Measurements from ENCODE around the gene ADARB2. TPM values are rescaled to one million over a fixed set of nuclear protein-coding genes. Genes with fewer than 3 reads are reported as not detected.

The ADARB2 gene
- total and polyA plus RNA-seq, 4 donors, result 0.22 to 1.3 (median 0.55) TPM

DNA sequence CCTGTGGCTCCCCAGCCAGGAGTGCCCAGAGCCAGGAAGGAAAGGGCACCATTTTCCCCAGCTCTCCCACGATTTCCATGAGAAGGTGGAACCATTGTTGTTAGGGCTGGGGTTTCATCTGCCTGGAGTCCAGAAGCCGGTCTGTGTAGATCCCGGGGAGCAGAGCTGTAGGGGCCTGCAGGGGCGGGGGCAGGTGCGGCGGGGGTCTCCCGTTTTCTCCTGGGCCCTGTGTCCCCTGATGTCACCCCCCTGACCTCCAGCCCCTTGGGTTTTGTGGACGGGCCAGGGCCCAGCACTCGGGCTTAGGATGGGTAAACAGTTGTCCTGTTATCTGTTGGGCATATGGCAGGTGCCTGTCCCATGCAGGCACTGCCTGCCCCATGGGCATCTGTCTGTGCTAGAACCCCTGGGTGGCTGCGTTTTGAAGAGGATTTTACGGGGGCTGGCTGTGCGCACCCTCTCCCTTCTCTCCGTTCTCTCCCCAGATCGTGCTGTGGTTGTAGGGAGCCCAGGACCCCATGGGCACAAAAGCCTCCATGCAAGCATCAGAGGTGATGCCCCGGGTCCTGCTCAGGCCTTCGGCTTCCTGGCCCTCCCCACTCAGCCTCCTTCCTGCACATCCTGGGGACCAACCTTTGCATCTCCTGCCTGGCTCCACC is 522.3 kb downstream of the ADARB2 start:
- Histone ChIP-seq H3K36me3 (ENCODE audit: control insufficient read depth in 4 of 4, insufficient read depth in 4 of 4, low read length in 4 of 4) (no peaks in the 10 kb centered on the region), H3K9me3 (ENCODE audit: control insufficient read depth in 4 of 4, insufficient read depth in 3 of 4, low read length in 3 of 4) (peaks cover 0 to 11% (median under 1%) of the 10 kb centered on the region in 4 donors), H3K27ac (ENCODE audit: low read depth in 1 of 2, low read length in 1 of 2) (no peak overlapping the region), H3K4me3 (no peak overlapping the region), H3K9ac (ENCODE audit: insufficient read depth in 1 of 2, low read length in 2 of 2) (no peak overlapping the region), H3K4me1 (ENCODE audit: control insufficient read depth in 5 of 5, insufficient read depth in 5 of 5, low read length in 5 of 5) (no peaks in the 10 kb centered on the region), H3K27me3 (ENCODE audit: control insufficient read depth in 3 of 3, insufficient read depth in 3 of 3, low read length in 2 of 3) (peaks cover 0 to 3% (median 0%) of the 10 kb centered on the region in 3 donors)
- TF ChIP-seq, protein P1, sequence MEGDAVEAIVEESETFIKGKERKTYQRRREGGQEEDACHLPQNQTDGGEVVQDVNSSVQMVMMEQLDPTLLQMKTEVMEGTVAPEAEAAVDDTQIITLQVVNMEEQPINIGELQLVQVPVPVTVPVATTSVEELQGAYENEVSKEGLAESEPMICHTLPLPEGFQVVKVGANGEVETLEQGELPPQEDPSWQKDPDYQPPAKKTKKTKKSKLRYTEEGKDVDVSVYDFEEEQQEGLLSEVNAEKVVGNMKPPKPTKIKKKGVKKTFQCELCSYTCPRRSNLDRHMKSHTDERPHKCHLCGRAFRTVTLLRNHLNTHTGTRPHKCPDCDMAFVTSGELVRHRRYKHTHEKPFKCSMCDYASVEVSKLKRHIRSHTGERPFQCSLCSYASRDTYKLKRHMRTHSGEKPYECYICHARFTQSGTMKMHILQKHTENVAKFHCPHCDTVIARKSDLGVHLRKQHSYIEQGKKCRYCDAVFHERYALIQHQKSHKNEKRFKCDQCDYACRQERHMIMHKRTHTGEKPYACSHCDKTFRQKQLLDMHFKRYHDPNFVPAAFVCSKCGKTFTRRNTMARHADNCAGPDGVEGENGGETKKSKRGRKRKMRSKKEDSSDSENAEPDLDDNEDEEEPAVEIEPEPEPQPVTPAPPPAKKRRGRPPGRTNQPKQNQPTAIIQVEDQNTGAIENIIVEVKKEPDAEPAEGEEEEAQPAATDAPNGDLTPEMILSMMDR (IDR thresholded peaks at IDR 0.05; ENCODE audit: control extremely low read depth, extremely low read depth), result no peak
- DNase-seq (no peak), ATAC-seq (ENCODE audit: insufficient read depth, low FRiP score) (no peak)
- WGBS, 2 donors, result 87 to 91% methylated on average over 14 to 16 of the region's 16 CpGs

DNA sequence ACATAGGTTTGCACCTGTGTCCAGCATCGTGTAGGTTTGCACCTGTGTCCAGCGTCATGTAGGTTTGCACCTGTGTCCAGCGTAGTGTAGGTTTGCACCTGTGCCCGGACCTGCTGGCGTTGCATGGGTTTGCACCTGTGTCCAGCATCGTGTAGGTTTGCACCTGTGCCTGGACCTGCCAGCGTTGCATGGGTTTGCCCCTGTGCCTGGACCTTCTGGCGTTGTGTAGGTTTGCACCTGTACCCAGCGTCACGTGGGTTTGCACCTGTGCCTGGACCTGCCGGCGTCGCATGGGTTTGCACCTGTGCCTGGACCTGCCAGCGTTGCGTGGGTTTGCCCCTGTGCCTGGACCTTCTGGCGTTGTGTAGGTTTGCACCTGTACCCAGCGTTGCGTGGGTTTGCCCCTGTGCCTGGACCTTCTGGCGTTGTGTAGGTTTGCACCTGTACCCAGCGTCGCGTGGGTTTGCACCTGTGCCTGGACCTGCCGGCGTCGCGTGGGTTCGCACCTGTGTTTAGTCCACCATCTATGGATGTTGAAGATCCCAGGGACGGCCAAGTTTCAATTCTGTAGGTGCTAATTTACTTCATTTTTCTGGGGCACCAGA is 523.2 kb downstream of the ADARB2 start:
- H3K9ac ChIP-seq (ENCODE audit: insufficient read depth in 1 of 2, low read length in 2 of 2), result no peak overlapping the region
- WGBS, 2 donors, result 93 to 95% methylated on average over 28 of the region's 28 CpGs
- H3K27me3 ChIP-seq (ENCODE audit: control insufficient read depth in 3 of 3, insufficient read depth in 3 of 3, low read length in 2 of 3), result peaks cover 0 to 3% (median 0%) of the 10 kb centered on the region in 3 donors
- no peak overlapping the region for H3K4me3 ChIP-seq
- TF ChIP-seq, protein P1 (IDR thresholded peaks at IDR 0.05; ENCODE audit: control extremely low read depth, extremely low read depth), result no peak
- H3K27ac ChIP-seq (ENCODE audit: low read depth in 1 of 2, low read length in 1 of 2), result no peak overlapping the region
- DNase-seq (no peak), ATAC-seq (ENCODE audit: insufficient read depth, low FRiP score) (no peak)
- peaks cover 0 to 9% (median 0%) of the 10 kb centered on the region in 4 donors for H3K9me3 ChIP-seq (ENCODE audit: control insufficient read depth in 4 of 4, insufficient read depth in 3 of 4, low read length in 3 of 4)
- H3K36me3 ChIP-seq (ENCODE audit: control insufficient read depth in 4 of 4, insufficient read depth in 4 of 4, low read length in 4 of 4), result no peaks in the 10 kb centered on the region
- no peaks in the 10 kb centered on the region for H3K4me1 ChIP-seq (ENCODE audit: control insufficient read depth in 5 of 5, insufficient read depth in 5 of 5, low read length in 5 of 5)

DNA sequence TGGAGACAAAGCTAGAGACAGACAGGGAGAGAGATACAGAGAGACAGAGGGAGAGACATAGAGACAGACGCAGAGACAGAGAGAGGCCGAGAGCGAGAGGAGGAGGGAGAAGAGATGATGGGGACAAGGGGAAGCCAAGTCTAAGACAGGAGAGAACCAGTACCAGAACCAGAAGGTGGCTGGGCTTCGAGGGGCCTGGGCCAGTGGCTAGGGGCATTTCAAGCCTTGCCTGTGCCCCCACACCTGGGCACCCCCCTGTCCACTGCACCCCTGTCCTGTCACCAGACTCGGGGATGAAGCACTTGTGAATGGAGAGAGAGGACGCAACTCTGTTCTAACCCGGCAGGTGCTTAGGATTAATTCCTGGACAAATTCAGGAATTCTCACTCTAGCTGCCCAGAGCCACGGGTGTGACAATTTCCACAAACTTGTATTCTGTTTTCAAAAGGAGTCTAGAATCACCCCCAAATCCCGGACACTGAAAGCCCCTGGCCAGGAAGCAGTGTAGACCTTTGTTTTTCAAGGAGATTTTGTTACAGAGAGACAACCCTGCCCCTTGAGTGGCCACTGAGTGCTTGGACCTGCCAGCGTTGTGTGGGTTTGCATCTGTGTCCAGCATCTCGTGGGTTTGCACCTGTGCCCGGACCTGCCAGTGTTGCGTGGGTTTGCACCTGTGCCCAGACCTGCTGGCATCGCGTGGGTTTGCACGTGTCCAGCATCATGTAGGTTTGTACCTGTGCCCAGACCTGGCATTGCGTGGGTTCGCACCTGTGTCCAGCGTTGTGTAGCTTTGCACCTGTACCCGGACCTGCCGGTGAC is 523.9 kb downstream of the ADARB2 start:
- Histone ChIP-seq H3K27ac (ENCODE audit: low read depth in 1 of 2, low read length in 1 of 2) (no peak overlapping the region), H3K36me3 (ENCODE audit: control insufficient read depth in 4 of 4, insufficient read depth in 4 of 4, low read length in 4 of 4) (no peaks in the 10 kb centered on the region), H3K4me1 (ENCODE audit: control insufficient read depth in 5 of 5, insufficient read depth in 5 of 5, low read length in 5 of 5) (no peaks in the 10 kb centered on the region), H3K9ac (ENCODE audit: insufficient read depth in 1 of 2, low read length in 2 of 2) (no peak overlapping the region), H3K9me3 (ENCODE audit: control insufficient read depth in 4 of 4, insufficient read depth in 3 of 4, low read length in 3 of 4) (peaks cover 0 to 10% (median 0%) of the 10 kb centered on the region in 4 donors), H3K4me3 (no peak overlapping the region), H3K27me3 (ENCODE audit: control insufficient read depth in 3 of 3, insufficient read depth in 3 of 3, low read length in 2 of 3) (peaks cover 0 to 3% (median 0%) of the 10 kb centered on the region in 3 donors)
- 82 to 85% methylated on average over 21 of the region's 21 CpGs for WGBS, 2 donors
- TF ChIP-seq, protein P1 (IDR thresholded peaks at IDR 0.05; ENCODE audit: control extremely low read depth, extremely low read depth), result no peak
- ATAC-seq (ENCODE audit: insufficient read depth, low FRiP score) (no peak), DNase-seq (no peak)
